Activated CD8-positive, alpha-beta memory T cell treated with anti-CD3 and anti-CD28 coated beads for 48 hours (primary cell): ENCODE data around the gene C19orf67.
"Not testable (repeated sequence)": the region's sequence is repeated elsewhere in the genome, so short reads cannot be mapped to it uniquely, and the experiment has no call there.

Experiments used
- DNase-seq, 3 experiments: peaks; one replicate each; pipeline ENCODE4 v3.0.0-alpha.2; 2020; ENCODE audit warnings: low read depth in 2 of 3, low spot score in 2 of 3

The C19orf67 gene

GRCh38 chr19:14058182-14059092 lies 27.1 kb downstream of the C19orf67 start:
- no peak for DNase-seq

GRCh38 chr19:14056741-14057356 lies 28.7 kb downstream of the C19orf67 start:
- no peak for DNase-seq

GRCh38 chr19:14056069-14056666 lies 29.4 kb downstream of the C19orf67 start:
- no peak for DNase-seq

GRCh38 chr19:14055396-14055795 lies 30.2 kb downstream of the C19orf67 start:
- no peak for DNase-seq

- no peak for DNase-seq
These were observed 30.9 kb downstream of the C19orf67 start for GRCh38 chr19:14054721-14055120.

- DNase-seq: no peak
These were observed 31.5 kb downstream of the C19orf67 start for GRCh38 chr19:14054099-14054498.

- DNase-seq: no peak
These were observed 32.1 kb downstream of the C19orf67 start for GRCh38 chr19:14053500-14053899.

GRCh38 chr19:14053032-14053431 lies 32.6 kb downstream of the C19orf67 start:
- no peak for DNase-seq

GRCh38 chr19:14052470-14052869 lies 33.1 kb downstream of the C19orf67 start:
- DNase-seq: no peak

- DNase-seq: no peak
These were observed 33.6 kb downstream of the C19orf67 start for GRCh38 chr19:14051980-14052379.

- DNase-seq: not testable (repeated sequence)
These were observed 34.6 kb downstream of the C19orf67 start for GRCh38 chr19:14050961-14051360.

- DNase-seq: no peak
These were observed 35.1 kb downstream of the C19orf67 start for GRCh38 chr19:14050512-14050911.

- peak; percentile 51 to 71 (median 70) for DNase-seq
These were observed 37.0 kb downstream of the C19orf67 start for GRCh38 chr19:14048443-14049153.

GRCh38 chr19:14047866-14048265 lies 37.7 kb downstream of the C19orf67 start:
- not testable (repeated sequence) for DNase-seq

- not testable (repeated sequence) for DNase-seq
These were observed 42.6 kb downstream of the C19orf67 start for GRCh38 chr19:14042659-14043608.

- DNase-seq: no peak
These were observed 46.4 kb downstream of the C19orf67 start for GRCh38 chr19:14039181-14039580.

- no peak for DNase-seq
These were observed 49.9 kb downstream of the C19orf67 start for GRCh38 chr19:14035706-14036105.

- not testable (repeated sequence) for DNase-seq
These were observed 50.4 kb downstream of the C19orf67 start for GRCh38 chr19:14035159-14035558.

GRCh38 chr19:14033946-14034345 lies 51.6 kb downstream of the C19orf67 start:
- DNase-seq: no peak
